GM12878 (cell line): ENCODE data around the gene SPINT2. TPM values are rescaled to one million over a fixed set of nuclear protein-coding genes. Genes with fewer than 3 reads are reported as not detected.

Experiments
- ATAC-seq: fragments of 200-7000 bp; cut with Tn5 transposase; 3 replicates; pipeline ENCODE4 v1.9.1; 2020; ENCODE audit warnings: mild to moderate bottlenecking, moderate library complexity
- BruUV-seq: library from RNA; stranded (reverse); fragments of 400-500 nt; replicated peaks from 2 replicates; lab custom pipeline; 2021; lab: Mats Ljungman, UMichigan
- CTCF ChIA-PET: fragments of 300-600 bp; sonication (Branson Sonifier 250); formaldehyde crosslinking; extraction: SDS; loops from one replicate; lab custom pipeline; 2021; ENCODE audit warnings: inconsistent platforms; lab: Yijun Ruan, JAX
- POLR2A ChIA-PET: fragments of 350-600 bp; formaldehyde crosslinking; extraction: SDS; loops from one replicate; lab custom pipeline; 2021; ENCODE audit warnings: inconsistent platforms; lab: Charles Lee
- RAD21 ChIA-PET: fragments of 300-600 bp; sonication (Branson Sonifier 250); formaldehyde crosslinking; loops from one replicate; lab custom pipeline; 2023; ENCODE audit warnings: antibody characterized with exemption; ENCODE audit not compliant: unreplicated experiment; lab: Charles Lee
- SMC1A ChIA-PET: fragments of 300-600 bp; sonication (Branson Sonifier 250); formaldehyde crosslinking; loops from one replicate; lab custom pipeline; 2023; ENCODE audit not compliant: unreplicated experiment, uncharacterized antibody; lab: Charles Lee
- DNase-seq: peaks from one replicate; pipeline ENCODE4 v3.0.0-alpha.2; 2011; ENCODE audit warnings: low read depth, low spot score
- FAIRE-seq: peaks from 3 replicates; lab custom pipeline; 2011; peaks lifted over from hg19 to GRCh38; lab: Jason Lieb, UNC
- H2AFZ ChIP-seq: 2 replicates; pipeline ENCODE4 v1.6.0; 2011; ENCODE audit warnings: low read depth, low read length, control low read depth; ENCODE audit not compliant: control insufficient read depth
- H3K27ac ChIP-seq: 2 replicates; pipeline ENCODE4 v1.5.1; 2011; ENCODE audit warnings: control low read depth; ENCODE audit not compliant: control insufficient read depth, insufficient read depth
- H3K27me3 ChIP-seq, 2 experiments: replicated peaks in 1 of 2; 2 replicates each; pipeline versions ENCODE4 v1.6.0 to v1.6.1; 2011; ENCODE audit warnings: low read length in 1 of 2; ENCODE audit not compliant: control insufficient read depth in 2 of 2, insufficient read depth in 2 of 2
- H3K36me3 ChIP-seq, 2 experiments: 2 replicates each; pipeline ENCODE4 v1.5.1; 2011; ENCODE audit warnings: low read length in 1 of 2; ENCODE audit not compliant: control insufficient read depth in 2 of 2, insufficient read depth in 2 of 2
- H3K4me1 ChIP-seq: 2 replicates; pipeline ENCODE4 v1.6.1; 2011; ENCODE audit warnings: mild to moderate bottlenecking, low read length, moderate library complexity, mixed read lengths; ENCODE audit not compliant: control insufficient read depth, insufficient read depth
- H3K4me2 ChIP-seq: 2 replicates; pipeline ENCODE4 v1.6.0; 2011; ENCODE audit warnings: control low read depth; ENCODE audit not compliant: control insufficient read depth, insufficient read depth
- H3K4me3 ChIP-seq: fragments of 200-600 bp; sonication (generic); 2 replicates; pipeline ENCODE4 v1.5.1; 2016
- H3K79me2 ChIP-seq: 2 replicates; pipeline ENCODE4 v1.6.0; 2011; ENCODE audit warnings: low read length; ENCODE audit not compliant: control insufficient read depth, insufficient read depth
- H3K9ac ChIP-seq: 2 replicates; pipeline ENCODE4 v1.8.0; 2011; ENCODE audit warnings: low read length, control low read depth, mixed read lengths; ENCODE audit not compliant: control insufficient read depth, insufficient read depth
- H3K9me3 ChIP-seq: replicated peaks from 3 replicates; pipeline ENCODE4 v1.5.1; 2011; ENCODE audit warnings: mild to moderate bottlenecking, low read length; ENCODE audit not compliant: control insufficient read depth, insufficient read depth
- H4K20me1 ChIP-seq: 2 replicates; pipeline ENCODE4 v1.6.0; 2011; ENCODE audit not compliant: control insufficient read depth, insufficient read depth
- CHD1 ChIP-seq: IDR thresholded peaks from 2 replicates; pipeline ENCODE4 v1.6.1; 2012; ENCODE audit warnings: low read depth, low read length, improper control_type of control experiment
- E4F1 ChIP-seq: fragments of 450-650 bp; IDR thresholded peaks from 2 replicates; pipeline ENCODE4 v1.6.1; 2018; ENCODE audit warnings: borderline replicate concordance, mild to moderate bottlenecking; ENCODE audit not compliant: partially characterized antibody
- FOXM1 ChIP-seq: IDR thresholded peaks from 2 replicates; pipeline ENCODE4 v1.6.1; 2012; ENCODE audit warnings: low read depth, mild to moderate bottlenecking, inconsistent platforms, low read length, moderate library complexity
- IRF4 ChIP-seq: IDR thresholded peaks from 2 replicates; pipeline ENCODE4 v1.6.1; 2011; ENCODE audit warnings: low read depth, low read length
- NFIC ChIP-seq: IDR thresholded peaks from 2 replicates; pipeline ENCODE4 v1.6.1; 2012; ENCODE audit warnings: low read depth, mild to moderate bottlenecking, inconsistent platforms, low read length, moderate library complexity
- NFYB ChIP-seq: IDR thresholded peaks from 2 replicates; pipeline ENCODE4 v1.6.1; 2011; ENCODE audit warnings: low read depth, mild to moderate bottlenecking, low read length, improper control_type of control experiment, moderate library complexity; ENCODE audit not compliant: insufficient read depth
- POLR2AphosphoS2 ChIP-seq: IDR thresholded peaks from 2 replicates; pipeline ENCODE4 v1.6.1; 2011; ENCODE audit warnings: low read depth, mild to moderate bottlenecking, low read length, improper control_type of control experiment, moderate library complexity
- POLR2AphosphoS5 ChIP-seq: IDR thresholded peaks from 2 replicates; pipeline ENCODE4 v1.6.1; 2011; ENCODE audit warnings: mild to moderate bottlenecking, low read length, inconsistent platforms
- RB1 ChIP-seq: fragments of 450-650 bp; formaldehyde crosslinking; IDR thresholded peaks from 2 replicates; pipeline ENCODE4 v1.6.1; 2017; ENCODE audit warnings: mild to moderate bottlenecking, borderline replicate concordance
- RBBP5 ChIP-seq: fragments of 200-600 bp; sonication (generic); conservative IDR thresholded peaks from 2 replicates; pipeline ENCODE4 v1.6.1; 2016
- SIN3A ChIP-seq: IDR thresholded peaks from 2 replicates; pipeline ENCODE4 v1.6.1; 2012; ENCODE audit warnings: low read depth, low read length, improper control_type of control experiment
- SUPT20H ChIP-seq: IDR thresholded peaks from 2 replicates; pipeline ENCODE4 v1.6.1; 2011; ENCODE audit warnings: low read depth, mild to moderate bottlenecking, low read length, moderate library complexity, borderline replicate concordance; ENCODE audit not compliant: control insufficient read depth
- TCF12 ChIP-seq: IDR thresholded peaks from 2 replicates; pipeline ENCODE4 v1.6.1; 2011; ENCODE audit warnings: low read depth, mild to moderate bottlenecking, low read length
- ZSCAN29 ChIP-seq: fragments of 450-650 bp; IDR thresholded peaks from 2 replicates; pipeline ENCODE4 v1.6.1; 2017; ENCODE audit warnings: mild to moderate bottlenecking, moderate library complexity
- WGBS: methylation state at CpG from one replicate; pipeline ENCODE4 v1.1.6; 2016; ENCODE audit warnings: low lambda C conversion rate; ENCODE audit not compliant: insufficient replicate concordance, insufficient coverage; ENCODE audit errors: missing lambda C conversion rate; 5-methylcytosine and 5-hydroxymethylcytosine counted together
- in situ Hi-C: fragments of 300-500 bp; cut with MboI; formaldehyde crosslinking; loops from 9 replicates; pipeline ENCODE4 v1.14.3; 2018; ENCODE audit warnings: mixed read lengths
- intact Hi-C: fragments of 100-400 bp; cut with micrococcal nuclease; formaldehyde crosslinking; loops from one replicate; pipeline ENCODE4 v1.14.2; 2022; ENCODE audit not compliant: unreplicated experiment
- polyA plus RNA-seq, 11 experiments: library from polyadenylated mRNA; depleted of rRNA in 4 of 11; unstranded in 6 of 11; stranded (reverse) in 5 of 11; fragments of >200 nt; fragmentation: Nextera tagmentation in 4 of 11; fragmentation: Illumina TruSeq in 1 of 11; extraction: Ambion mirVana in 4 of 11; extraction: Trizol in 1 of 11; gene quantifications; 1 replicate in 1 of 11; 2 replicates in 10 of 11; pipeline versions ENCODE4 v1.2.1 to v1.2.3, GENCODE V29; 2011 to 2016; ENCODE audit warnings: inconsistent platforms in 2 of 11, missing spikeins in 2 of 11, low read depth in 1 of 11
- total RNA-seq, 4 experiments: library from RNA; depleted of rRNA in 3 of 4; stranded (reverse); fragments of >200 nt in 3 of 4; fragmentation: Illumina TruSeq in 1 of 4; extraction: Trizol in 1 of 4; gene quantifications; 2 replicates each; pipeline versions ENCODE4 v1.2.1 to v1.2.3, GENCODE V29; 2013 to 2021

SPINT2 gene
- total and polyA plus RNA-seq, 10 of the 15 experiments (the other 5 are each of a cell fraction or from before 2014, with no cell fraction given): 0.15 to 26.5 (median 17.5) TPM

- TF ChIP-seq ZSCAN29: no peak
These were observed 52.8 kb downstream of the SPINT2 start (continued) for GRCh38 chr19:38317104-38317612.

GRCh38 chr19:38318660-38319059 is 54.3 kb downstream of the SPINT2 start:
- Histone ChIP-seq H4K20me1 (no peaks in the 10 kb centered on the region), H3K27me3 (no peaks in the 10 kb centered on the region; a peak in 2 of 4 replicates), H3K9me3 (no peaks in the 10 kb centered on the region), H3K4me3 (no peak overlapping the region), H3K79me2 (peaks cover 4% of the 10 kb centered on the region), H3K4me1 (peaks cover 3% of the 10 kb centered on the region; the same call in 1 of the 2 replicates), H3K27ac (no peak overlapping the region), H3K9ac (no peak overlapping the region), H3K36me3 (no peaks in the 10 kb centered on the region), H3K4me2 (no peak overlapping the region), H2AFZ (no peak overlapping the region)
- ChIA-PET CTCF (interaction anchor here (1.3 kb wide), 1 partner anchor 16 kb away, joined by 3 read pairs; no protein-coding TSS in a partner anchor), POLR2A (no interaction called here), RAD21 (no interaction called here), SMC1A (interaction anchor here (1.1 kb wide), 1 partner anchor 416 kb away, joined by 4 read pairs; no protein-coding TSS in a partner anchor)
- no peak for ATAC-seq
- TF ChIP-seq TCF12 (no peak), CHD1 (no peak), SUPT20H (no peak), NFYB (no peak), RB1 (no peak), POLR2AphosphoS5 (no peak), E4F1 (no peak), POLR2AphosphoS2 (no peak), IRF4 (no peak), NFIC (no peak), RBBP5 (no peak), FOXM1 (no peak), SIN3A (no peak)
- in situ Hi-C loops: no loop called here
- no peak for DNase-seq
- FAIRE-seq: no peak
- no TSS peak for BruUV-seq
- intact Hi-C loops: loop anchor here (5.0 kb wide), 1 partner anchor 76 kb away; no protein-coding TSS in a partner anchor
- WGBS: 76% methylated on average over 6 of the region's 6 CpGs
